ENCODE measurements around the gene CLPX.
"Not testable (repeated sequence)": the region's sequence is repeated elsewhere in the genome, so short reads cannot be mapped to it uniquely, and the experiment has no call there.

Gene CLPX

GRCh38 chr15:65204931-65205660 lies 20.0 kb upstream of the CLPX start:
- no peak for DNase-seq

- no peak for DNase-seq
These were observed 19.2 kb upstream of the CLPX start for GRCh38 chr15:65204236-65204930.

GRCh38 chr15:65201918-65202317 lies 16.8 kb upstream of the CLPX start:
- DNase-seq, result no peak

GRCh38 chr15:65198571-65198970 lies 13.4 kb upstream of the CLPX start:
- no peak for DNase-seq

GRCh38 chr15:65197337-65197645 lies 12.1 kb upstream of the CLPX start:
- DNase-seq, result no peak

- DNase-seq, result no peak
These were observed 11.6 kb upstream of the CLPX start for GRCh38 chr15:65196637-65197336.

- DNase-seq, result no peak
These were observed 10.4 kb upstream of the CLPX start for GRCh38 chr15:65195548-65195923.

- no peak for DNase-seq
These were observed 9.8 kb upstream of the CLPX start for GRCh38 chr15:65194826-65195547.

- DNase-seq, result no peak
These were observed 6.9 kb upstream of the CLPX start for GRCh38 chr15:65192016-65192415.

- peak; percentile 10 for DNase-seq
These were observed 4.1 kb upstream of the CLPX start for GRCh38 chr15:65189102-65189740.

GRCh38 chr15:65188472-65188871 lies 3.3 kb upstream of the CLPX start:
- DNase-seq, result not testable (repeated sequence)

- DNase-seq, result peak; percentile 24
These were observed 756 bp downstream of the CLPX start for GRCh38 chr15:65184305-65184867.

GRCh38 chr15:65183865-65184159 lies 1.3 kb downstream of the CLPX start:
- no peak for DNase-seq

GRCh38 chr15:65182538-65182937 lies 2.6 kb downstream of the CLPX start:
- DNase-seq, result no peak

- DNase-seq, result not testable (repeated sequence)
These were observed 3.4 kb downstream of the CLPX start for GRCh38 chr15:65181582-65182353.

- no peak for DNase-seq
These were observed 5.0 kb downstream of the CLPX start for GRCh38 chr15:65180167-65180566.

- DNase-seq, result no peak
These were observed 7.2 kb downstream of the CLPX start for GRCh38 chr15:65177901-65178300.

GRCh38 chr15:65176056-65176455 lies 9.1 kb downstream of the CLPX start:
- no peak for DNase-seq

GRCh38 chr15:65175511-65175910 lies 9.6 kb downstream of the CLPX start:
- no peak for DNase-seq

GRCh38 chr15:65174509-65174908 lies 10.6 kb downstream of the CLPX start:
- DNase-seq, result no peak

GRCh38 chr15:65172531-65172930 lies 12.6 kb downstream of the CLPX start:
- DNase-seq, result no peak

GRCh38 chr15:65171428-65171827 lies 13.7 kb downstream of the CLPX start:
- no peak for DNase-seq

All from CD4-positive, alpha-beta T cell treated with Interleukin-17A for 4 hours (primary cell).